Gastrocnemius medialis (tissue), 4 donors: ENCODE measurements around the gene R3HCC1L. TPM values are rescaled to one million over a fixed set of nuclear protein-coding genes. Genes with fewer than 3 reads are reported as not detected.

Experiments used
- ATAC-seq, 2 donors: fragments of 150-250 bp; one replicate each; pipeline ENCODE4 v1.9.1; 2016
- DNase-seq, 2 donors: peaks; one replicate each; pipeline ENCODE4 v3.0.0-alpha.2; 2019
- H3K27ac ChIP-seq, 4 donors: fragments of 200-600 bp; sonication (generic); 1 replicate in 1 of 4; 2 replicates in 3 of 4; pipeline ENCODE4 v1.5.1; 2016 to 2018; ENCODE audit warnings: mild to moderate bottlenecking in 2 of 4, moderate library complexity in 1 of 4
- H3K27me3 ChIP-seq, 3 donors: fragments of 200-600 bp; sonication (generic) in 2 of 3; 1 replicate in 1 of 3; 2 replicates in 2 of 3; pipeline versions ENCODE4 v1.5.1 to v1.6.0; 2016 to 2019; ENCODE audit warnings: mild to moderate bottlenecking in 1 of 3, moderate library complexity in 1 of 3
- H3K36me3 ChIP-seq, 2 donors: fragments of 200-600 bp; sonication (generic) in 1 of 2; one replicate each; pipeline ENCODE4 v1.5.1; 2017 to 2018
- H3K4me1 ChIP-seq, 2 donors: fragments of 200-600 bp; sonication (generic) in 1 of 2; one replicate each; pipeline ENCODE4 v1.5.1; 2016 to 2017; ENCODE audit warnings: mild to moderate bottlenecking in 2 of 2
- H3K4me3 ChIP-seq, 4 donors: fragments of 200-600 bp; sonication (generic) in 3 of 4; 1 replicate in 1 of 4; 2 replicates in 3 of 4; pipeline ENCODE4 v1.5.1; 2016 to 2019; ENCODE audit warnings: mild to moderate bottlenecking in 2 of 4
- H3K9me3 ChIP-seq, 3 donors: fragments of 200-600 bp; sonication (generic) in 2 of 3; 1 replicate in 1 of 3; 2 replicates in 2 of 3; pipeline ENCODE4 v1.5.1; 2016 to 2019
- POLR2A ChIP-seq, 2 donors: fragments of 450-650 bp; IDR thresholded peaks; one replicate each; pipeline ENCODE4 v1.6.1; 2017; ENCODE audit warnings: antibody characterized with exemption in 2 of 2, mild to moderate bottlenecking in 2 of 2, moderate library complexity in 2 of 2
- in situ Hi-C, 4 donors: fragments of 200-750 bp; cut with MboI; loops; one replicate each; pipeline versions ENCODE4 v1.15.0 to v1.8.0; 2017; ENCODE audit warnings: low sequenced_read_pairs in 4 of 4
- intact Hi-C: fragments of 100-400 bp; cut with DNase I; formaldehyde crosslinking; loops from one replicate; pipeline ENCODE4 v1.15.1; 2023; ENCODE audit warnings: low total_unique reads
- total RNA-seq, 4 donors: library from RNA; depleted of rRNA; stranded (reverse); fragments of >200 nt; gene quantifications; one replicate each; pipeline versions ENCODE4 v1.1.0 to v1.2.3, GENCODE V29; 2016
- TF ChIP-seq, protein P1 (sequence below), 5 experiments: fragments of 450-650 bp in 3 of 5; fragments of 200-600 bp in 2 of 5; sonication (generic) in 2 of 5; IDR thresholded peaks in 4 of 5; conservative IDR thresholded peaks in 1 of 5; 1 replicate in 4 of 5; 2 replicates in 1 of 5; pipeline ENCODE4 v1.5.1; 2016 to 2019; ENCODE audit warnings: antibody characterized with exemption in 5 of 5, mild to moderate bottlenecking in 3 of 5, moderate library complexity in 3 of 5

Gene R3HCC1L
- total RNA-seq, 4 donors from 2014 or later = 6.7 to 10.8 (median 10.1) TPM

DNA sequence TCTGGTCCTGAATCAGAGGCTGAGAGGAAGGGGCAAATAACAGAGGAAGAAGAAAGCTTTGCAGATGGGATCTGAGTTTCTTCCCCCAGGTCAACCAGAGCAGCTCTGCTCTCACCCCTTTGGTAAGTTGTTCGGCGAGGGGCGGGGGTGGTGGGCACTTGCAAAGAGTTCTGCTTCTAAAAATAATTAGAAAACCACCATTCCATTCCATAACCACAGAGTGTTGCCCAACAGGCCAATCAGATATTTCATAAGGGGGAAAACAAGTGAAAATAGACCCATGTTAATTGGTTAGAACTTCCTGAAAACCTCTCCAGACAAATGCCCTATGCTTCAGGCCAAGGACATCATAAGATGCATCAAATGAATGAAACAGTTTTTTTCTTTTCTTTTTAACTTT, 43.6 kb upstream of the R3HCC1L start:
- H3K36me3 ChIP-seq = no peaks in the 10 kb centered on the region
- no peaks in the 10 kb centered on the region for H3K9me3 ChIP-seq
- no peak overlapping the region for H3K4me3 ChIP-seq
- TF ChIP-seq, protein P1, sequence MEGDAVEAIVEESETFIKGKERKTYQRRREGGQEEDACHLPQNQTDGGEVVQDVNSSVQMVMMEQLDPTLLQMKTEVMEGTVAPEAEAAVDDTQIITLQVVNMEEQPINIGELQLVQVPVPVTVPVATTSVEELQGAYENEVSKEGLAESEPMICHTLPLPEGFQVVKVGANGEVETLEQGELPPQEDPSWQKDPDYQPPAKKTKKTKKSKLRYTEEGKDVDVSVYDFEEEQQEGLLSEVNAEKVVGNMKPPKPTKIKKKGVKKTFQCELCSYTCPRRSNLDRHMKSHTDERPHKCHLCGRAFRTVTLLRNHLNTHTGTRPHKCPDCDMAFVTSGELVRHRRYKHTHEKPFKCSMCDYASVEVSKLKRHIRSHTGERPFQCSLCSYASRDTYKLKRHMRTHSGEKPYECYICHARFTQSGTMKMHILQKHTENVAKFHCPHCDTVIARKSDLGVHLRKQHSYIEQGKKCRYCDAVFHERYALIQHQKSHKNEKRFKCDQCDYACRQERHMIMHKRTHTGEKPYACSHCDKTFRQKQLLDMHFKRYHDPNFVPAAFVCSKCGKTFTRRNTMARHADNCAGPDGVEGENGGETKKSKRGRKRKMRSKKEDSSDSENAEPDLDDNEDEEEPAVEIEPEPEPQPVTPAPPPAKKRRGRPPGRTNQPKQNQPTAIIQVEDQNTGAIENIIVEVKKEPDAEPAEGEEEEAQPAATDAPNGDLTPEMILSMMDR (IDR thresholded peaks at IDR 0.05 in 4 of 5, conservative IDR thresholded peaks at IDR 0.05 in 1 of 5) = no peak
- TF ChIP-seq POLR2A (IDR thresholded peaks at IDR 0.05) = no peak
- DNase-seq (no peak), ATAC-seq (no peak)
- in situ Hi-C loops (no loop called here), intact Hi-C loops (no loop called here)
- no peak overlapping the region for H3K27ac ChIP-seq
- peaks cover 5 to 9% of the 10 kb centered on the region in 2 donors for H3K4me1 ChIP-seq
- peaks cover 0 to 9% (median 0%) of the 10 kb centered on the region in 3 donors for H3K27me3 ChIP-seq

DNA sequence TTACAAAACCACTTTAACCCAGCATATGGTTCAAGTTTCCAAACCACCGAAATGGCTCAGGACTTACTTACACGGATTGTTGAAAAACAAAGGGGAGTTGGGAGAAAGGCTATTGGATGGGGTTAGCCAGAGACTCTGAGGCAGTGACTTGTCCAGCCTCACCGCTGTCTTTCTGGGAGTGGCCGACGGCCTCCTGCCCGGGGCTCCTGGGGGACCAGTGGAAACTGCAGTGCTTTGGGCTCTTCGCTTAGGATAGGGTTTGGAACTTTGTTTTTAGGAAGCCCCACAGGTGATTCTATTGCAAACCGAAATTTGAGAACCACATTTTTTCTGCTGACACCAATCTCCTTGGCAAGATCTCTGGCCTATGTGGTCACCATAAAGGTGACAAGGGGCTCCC, 38.1 kb upstream of the R3HCC1L start:
- Histone ChIP-seq H3K27ac (no peak overlapping the region), H3K4me1 (no peaks in the 10 kb centered on the region), H3K9me3 (no peaks in the 10 kb centered on the region), H3K4me3 (no peak overlapping the region), H3K27me3 (peaks cover 0 to 12% (median 0%) of the 10 kb centered on the region in 3 donors), H3K36me3 (no peaks in the 10 kb centered on the region)
- DNase-seq (no peak), ATAC-seq (no peak)
- intact Hi-C loops (no loop called here), in situ Hi-C loops (no loop called here)
- TF ChIP-seq, protein P1 (IDR thresholded peaks at IDR 0.05 in 4 of 5, conservative IDR thresholded peaks at IDR 0.05 in 1 of 5) = no peak
- TF ChIP-seq POLR2A (IDR thresholded peaks at IDR 0.05) = no peak

DNA sequence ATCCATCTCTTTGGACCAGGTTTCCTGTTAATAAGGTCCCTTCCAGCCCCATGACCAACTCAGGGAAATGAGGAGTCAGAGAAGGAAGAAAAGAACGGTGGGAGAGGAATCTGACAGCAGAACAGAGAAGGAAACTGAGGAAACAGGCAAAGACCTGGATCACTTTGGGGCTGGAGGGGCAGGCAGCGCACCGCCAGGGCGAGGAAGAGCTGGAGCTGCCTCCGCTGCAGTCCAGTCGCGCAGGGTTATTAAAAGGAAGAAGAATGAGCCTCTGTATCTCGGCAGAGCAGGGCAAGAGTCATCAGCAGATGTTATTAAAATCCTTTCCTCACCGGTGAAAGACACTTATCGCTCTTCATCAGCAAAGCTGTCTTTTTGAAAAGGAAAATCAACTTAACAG, 37.7 kb upstream of the R3HCC1L start:
- Histone ChIP-seq H3K9me3 (no peaks in the 10 kb centered on the region), H3K27ac (no peak overlapping the region), H3K27me3 (peaks cover 0 to 12% (median 0%) of the 10 kb centered on the region in 3 donors), H3K36me3 (no peaks in the 10 kb centered on the region), H3K4me3 (no peak overlapping the region), H3K4me1 (no peaks in the 10 kb centered on the region)
- TF ChIP-seq POLR2A (IDR thresholded peaks at IDR 0.05) = no peak
- TF ChIP-seq, protein P1 (IDR thresholded peaks at IDR 0.05 in 4 of 5, conservative IDR thresholded peaks at IDR 0.05 in 1 of 5) = no peak
- ATAC-seq (no peak), DNase-seq (no peak)
- in situ Hi-C loops = no loop called here
- intact Hi-C loops = no loop called here

DNA sequence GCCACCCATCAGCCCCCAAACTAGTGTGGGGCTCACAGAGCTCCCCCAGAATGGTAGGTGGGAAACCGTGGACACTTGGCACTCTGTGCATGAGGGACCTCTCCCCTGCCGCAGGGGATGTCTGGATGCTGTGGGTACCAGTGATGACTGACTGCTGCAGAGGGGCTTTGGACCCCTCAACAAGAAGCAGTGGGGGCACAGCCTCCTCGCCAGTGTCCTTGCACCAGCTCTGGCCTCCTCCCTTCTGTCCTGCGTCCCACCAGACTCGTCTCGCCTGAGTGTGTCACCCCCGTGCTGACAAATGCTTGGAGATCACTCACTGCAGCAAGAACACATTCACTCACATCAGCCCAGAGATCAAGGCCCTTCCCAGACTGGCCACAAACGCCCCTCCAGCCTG, 37.3 kb upstream of the R3HCC1L start:
- no peak for TF ChIP-seq POLR2A (IDR thresholded peaks at IDR 0.05)
- TF ChIP-seq, protein P1 (IDR thresholded peaks at IDR 0.05 in 4 of 5, conservative IDR thresholded peaks at IDR 0.05 in 1 of 5) = no peak
- no peak for ATAC-seq
- Histone ChIP-seq H3K27ac (no peak overlapping the region), H3K36me3 (no peaks in the 10 kb centered on the region), H3K4me1 (no peaks in the 10 kb centered on the region), H3K9me3 (no peaks in the 10 kb centered on the region), H3K27me3 (peaks cover 0 to 12% (median 0%) of the 10 kb centered on the region in 3 donors), H3K4me3 (no peak overlapping the region)
- in situ Hi-C loops = no loop called here
- DNase-seq = no peak
- intact Hi-C loops = no loop called here

DNA sequence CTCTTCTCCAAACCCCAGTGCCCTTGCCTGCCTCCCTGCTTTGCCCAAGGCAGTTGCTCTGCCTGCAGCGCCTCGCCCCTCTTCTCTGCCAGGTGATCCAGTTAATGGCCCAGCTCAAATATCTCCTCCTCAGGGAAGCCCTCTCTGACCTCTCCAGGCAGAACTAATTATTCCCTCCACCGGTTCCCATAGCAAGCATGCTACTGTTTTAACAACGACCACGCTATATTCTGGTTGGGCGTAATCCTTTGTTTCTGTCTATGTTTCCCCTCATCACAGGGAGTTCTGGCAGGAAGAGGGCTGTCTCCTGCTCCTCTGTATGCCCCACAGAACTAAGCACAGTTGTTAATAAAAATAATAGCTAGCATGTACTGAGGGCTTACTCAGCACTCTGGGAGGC, 36.8 kb upstream of the R3HCC1L start:
- H3K36me3 ChIP-seq = no peaks in the 10 kb centered on the region
- DNase-seq (no peak), ATAC-seq (no peak)
- intact Hi-C loops = no loop called here
- no peak overlapping the region for H3K4me3 ChIP-seq
- no peak for TF ChIP-seq POLR2A (IDR thresholded peaks at IDR 0.05)
- TF ChIP-seq, protein P1 (IDR thresholded peaks at IDR 0.05 in 4 of 5, conservative IDR thresholded peaks at IDR 0.05 in 1 of 5) = no peak
- H3K9me3 ChIP-seq = no peaks in the 10 kb centered on the region
- in situ Hi-C loops = no loop called here
- H3K27ac ChIP-seq = no peak overlapping the region
- H3K27me3 ChIP-seq = peaks cover 0 to 12% (median 0%) of the 10 kb centered on the region in 3 donors
- no peaks in the 10 kb centered on the region for H3K4me1 ChIP-seq
